ENCODE measurements around the gene TNFRSF13B. TPM values are rescaled to one million over a fixed set of nuclear protein-coding genes. Genes with fewer than 3 reads are reported as not detected.

The TNFRSF13B gene
- total RNA-seq, 1 experiment from 2014 or later, result not detected

- no peak for DNase-seq
- peaks cover 7% of the 10 kb centered on the region for H3K4me1 Mint-ChIP-seq (ENCODE audit: low read depth, unreplicated experiment)
- no peak for TF ChIP-seq CTCF (IDR thresholded peaks at IDR 0.05; ENCODE audit: unreplicated experiment)
- no TSS peak for BruUV-seq (replicated peaks)
- H3K4me3 Mint-ChIP-seq (ENCODE audit: low read depth, unreplicated experiment), result no peak overlapping the region
- CTCF ChIA-PET, result no interaction called here
- peaks cover 33% of the 10 kb centered on the region for H3K27me3 Mint-ChIP-seq (ENCODE audit: unreplicated experiment)
- intact Hi-C loops (cut with micrococcal nuclease; ENCODE audit: unreplicated experiment), result no loop called here
- H3K27ac Mint-ChIP-seq (ENCODE audit: unreplicated experiment), result no peak overlapping the region
- peaks cover 7% of the 10 kb centered on the region for H3K9me3 Mint-ChIP-seq (ENCODE audit: low read depth, unreplicated experiment)
- H3K36me3 Mint-ChIP-seq (ENCODE audit: insufficient read depth, unreplicated experiment), result no peaks in the 10 kb centered on the region
These were observed 21.4 kb downstream of the TNFRSF13B start for GRCh38 chr17:16950488-16950887.

GRCh38 chr17:16948587-16949376 is 23.1 kb downstream of the TNFRSF13B start:
- intact Hi-C loops (cut with micrococcal nuclease; ENCODE audit: unreplicated experiment), result no loop called here
- TF ChIP-seq CTCF (IDR thresholded peaks at IDR 0.05; ENCODE audit: unreplicated experiment), result no peak
- H3K27me3 Mint-ChIP-seq (ENCODE audit: unreplicated experiment), result peaks cover 16% of the 10 kb centered on the region

GRCh38 chr17:16947470-16947869 is 24.4 kb downstream of the TNFRSF13B start:
- Mint-ChIP-seq H3K4me3 (ENCODE audit: low read depth, unreplicated experiment) (no peak overlapping the region), H3K4me1 (ENCODE audit: low read depth, unreplicated experiment) (peaks cover 7% of the 10 kb centered on the region), H3K27me3 (ENCODE audit: unreplicated experiment) (peaks cover 3% of the 10 kb centered on the region), H3K27ac (ENCODE audit: unreplicated experiment) (no peak overlapping the region), H3K36me3 (ENCODE audit: insufficient read depth, unreplicated experiment) (no peaks in the 10 kb centered on the region), H3K9me3 (ENCODE audit: low read depth, unreplicated experiment) (peaks cover 2% of the 10 kb centered on the region)
- BruUV-seq (replicated peaks), result no TSS peak
- intact Hi-C loops (cut with micrococcal nuclease; ENCODE audit: unreplicated experiment), result no loop called here
- DNase-seq, result no peak
- TF ChIP-seq CTCF (IDR thresholded peaks at IDR 0.05; ENCODE audit: unreplicated experiment), result no peak
- CTCF ChIA-PET, result no interaction called here

More at GRCh38 chr17:16948587-16949376, 23.1 kb downstream of the TNFRSF13B start:
- CTCF ChIA-PET, result no interaction called here
- Mint-ChIP-seq H3K36me3 (ENCODE audit: insufficient read depth, unreplicated experiment) (no peaks in the 10 kb centered on the region), H3K27ac (ENCODE audit: unreplicated experiment) (no peak overlapping the region), H3K4me1 (ENCODE audit: low read depth, unreplicated experiment) (peaks cover 7% of the 10 kb centered on the region), H3K9me3 (ENCODE audit: low read depth, unreplicated experiment) (peaks cover 2% of the 10 kb centered on the region), H3K4me3 (ENCODE audit: low read depth, unreplicated experiment) (no peak overlapping the region)
- no peak for DNase-seq
- BruUV-seq (replicated peaks), result no TSS peak

GRCh38 chr17:16945663-16946218 is 26.2 kb downstream of the TNFRSF13B start:
- H3K27me3 Mint-ChIP-seq (ENCODE audit: unreplicated experiment), result no peaks in the 10 kb centered on the region
- peaks cover 2% of the 10 kb centered on the region for H3K9me3 Mint-ChIP-seq (ENCODE audit: low read depth, unreplicated experiment)
- no TSS peak for BruUV-seq (replicated peaks)
- CTCF ChIA-PET, result no interaction called here
- H3K36me3 Mint-ChIP-seq (ENCODE audit: insufficient read depth, unreplicated experiment), result no peaks in the 10 kb centered on the region
- no peak overlapping the region for H3K4me3 Mint-ChIP-seq (ENCODE audit: low read depth, unreplicated experiment)
- H3K27ac Mint-ChIP-seq (ENCODE audit: unreplicated experiment), result no peak overlapping the region
- TF ChIP-seq CTCF (IDR thresholded peaks at IDR 0.05; ENCODE audit: unreplicated experiment), result no peak
- intact Hi-C loops (cut with micrococcal nuclease; ENCODE audit: unreplicated experiment), result no loop called here
- no peak for DNase-seq
- peaks cover 7% of the 10 kb centered on the region for H3K4me1 Mint-ChIP-seq (ENCODE audit: low read depth, unreplicated experiment)
